GM12892 (cell line): Measurements from ENCODE around the gene GPR55.
A peak's percentile ranks its signal among the peaks of the same experiment; 100 is the strongest.

ENCODE experiments used
- DNase-seq: peaks from one replicate; pipeline ENCODE4 v3.0.0; 2011; ENCODE audit not compliant: insufficient read length
- FAIRE-seq: peaks from 2 replicates; lab custom pipeline; 2011; peaks lifted over from hg19 to GRCh38; lab: Jason Lieb, UNC
- POLR2A ChIP-seq: IDR thresholded peaks from 2 replicates; pipeline ENCODE4 v1.6.1; 2011; ENCODE audit warnings: low read depth, low read length, control low read depth
- POLR2AphosphoS5 ChIP-seq: IDR thresholded peaks from 2 replicates; pipeline ENCODE4 v1.6.1; 2011; ENCODE audit warnings: low read depth, low read length, control low read depth
- TAF1 ChIP-seq: IDR thresholded peaks from 2 replicates; pipeline ENCODE4 v1.6.1; 2011; ENCODE audit warnings: low read depth, mild to moderate bottlenecking, control low read depth, low read length, borderline replicate concordance

The GPR55 gene

GRCh38 chr2:230893841-230894781 is 30.9 kb downstream of the GPR55 start:
- no peak for DNase-seq
- FAIRE-seq: peak; percentile 89

GRCh38 chr2:230893338-230893737 is 31.7 kb downstream of the GPR55 start:
- FAIRE-seq (peak; percentile 81), DNase-seq (peak; percentile 69)
- no peak for TF ChIP-seq POLR2A
- TF ChIP-seq TAF1: no peak
- no peak for TF ChIP-seq POLR2AphosphoS5

More at GRCh38 chr2:230893841-230894781, 30.9 kb downstream of the GPR55 start:
- TF ChIP-seq POLR2AphosphoS5 (no peak), TAF1 (no peak), POLR2A (no peak)

GRCh38 chr2:230891509-230891908 is 33.5 kb downstream of the GPR55 start:
- FAIRE-seq (no peak), DNase-seq (no peak)

GRCh38 chr2:230891064-230891463 is 34.0 kb downstream of the GPR55 start:
- DNase-seq (no peak), FAIRE-seq (no peak)
- TF ChIP-seq POLR2A (no peak), TAF1 (no peak), POLR2AphosphoS5 (no peak)

More at GRCh38 chr2:230891509-230891908, 33.5 kb downstream of the GPR55 start:
- TF ChIP-seq POLR2AphosphoS5 (no peak), POLR2A (no peak), TAF1 (no peak)

DNA sequence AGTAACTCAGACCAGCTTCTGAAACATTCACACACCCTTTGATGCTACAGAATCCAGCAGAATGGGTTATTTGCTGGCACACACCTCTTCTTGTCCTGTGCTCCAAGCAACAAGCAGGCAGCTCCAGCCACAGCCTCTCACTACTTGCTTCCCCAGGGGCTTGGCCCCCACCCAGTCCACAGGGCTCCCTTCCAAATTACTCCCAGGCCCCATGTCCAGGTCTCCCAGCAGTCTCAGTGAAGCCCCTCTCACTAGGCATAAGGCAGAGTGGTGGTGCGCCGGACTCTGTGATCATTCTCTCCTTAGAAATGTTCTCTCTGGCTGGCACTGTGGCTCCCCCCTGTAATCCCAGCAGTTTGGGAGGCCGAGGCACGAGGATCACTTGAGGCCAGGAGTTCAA is 34.4 kb downstream of the GPR55 start:
- DNase-seq (no peak), FAIRE-seq (no peak)
- TF ChIP-seq POLR2A (no peak), TAF1 (no peak), POLR2AphosphoS5 (no peak)

- TF ChIP-seq TAF1: no peak
- no peak for TF ChIP-seq POLR2AphosphoS5
- no peak for TF ChIP-seq POLR2A
- FAIRE-seq (no peak), DNase-seq (no peak)
Observed at GRCh38 chr2:230889911-230890601, 35.0 kb downstream of the GPR55 start.

- DNase-seq (no peak), FAIRE-seq (no peak)
- TF ChIP-seq POLR2AphosphoS5: no peak
- no peak for TF ChIP-seq TAF1
Observed at GRCh38 chr2:230888824-230889400, 36.1 kb downstream of the GPR55 start.

DNA sequence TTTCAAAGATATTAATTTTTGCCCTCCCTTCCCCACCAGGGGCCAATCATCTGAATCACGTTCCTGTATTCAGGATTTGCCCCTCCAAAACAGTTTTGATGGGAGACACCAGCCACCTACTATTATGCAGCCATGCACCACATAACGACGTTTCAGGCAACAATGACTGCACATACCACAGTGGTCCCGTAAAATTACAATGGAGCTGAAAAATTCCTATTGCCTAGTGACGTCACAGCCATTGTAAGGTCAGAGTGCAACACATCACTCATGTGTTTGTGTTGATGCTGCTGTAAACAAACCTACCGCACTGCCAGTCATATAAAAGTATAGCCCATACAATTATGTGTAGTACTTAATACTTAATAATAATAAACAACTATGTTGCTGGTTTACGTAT is 37.7 kb downstream of the GPR55 start:
- DNase-seq: no peak
- TF ChIP-seq POLR2A: no peak
- no peak for TF ChIP-seq POLR2AphosphoS5
- TF ChIP-seq TAF1: no peak
- peak; percentile 9 for FAIRE-seq

- no peak for DNase-seq
Observed at GRCh38 chr2:230886671-230887071, 38.4 kb downstream of the GPR55 start.

DNA sequence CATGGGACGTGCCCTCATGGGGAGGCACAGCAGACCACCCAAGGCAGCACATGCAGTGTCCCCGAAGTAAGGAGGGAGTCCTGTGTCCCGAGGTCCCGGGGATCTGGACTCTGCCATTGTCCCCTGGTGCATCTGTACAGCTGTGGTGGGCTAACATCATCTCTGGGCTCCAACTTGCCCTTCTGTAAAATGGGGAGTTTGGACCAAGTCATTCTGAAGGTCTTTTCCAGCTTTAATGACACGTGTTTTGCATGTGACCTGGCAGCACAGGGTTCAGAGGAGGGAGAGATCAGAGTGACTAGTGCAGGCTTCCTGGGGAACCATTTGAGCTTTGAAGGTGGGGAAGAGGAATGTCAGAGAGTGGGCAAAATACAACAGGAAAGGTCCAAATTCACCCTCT is 38.8 kb downstream of the GPR55 start:
- FAIRE-seq (no peak), DNase-seq (no peak)
- TF ChIP-seq POLR2A (no peak), POLR2AphosphoS5 (no peak), TAF1 (no peak)

More at GRCh38 chr2:230886671-230887071, 38.4 kb downstream of the GPR55 start:
- no peak for FAIRE-seq
- TF ChIP-seq TAF1 (no peak), POLR2A (no peak), POLR2AphosphoS5 (no peak)
